ENCODE results near the gene BICD1. TPM values are rescaled to one million over a fixed set of nuclear protein-coding genes. Genes with fewer than 3 reads are reported as not detected.

Gene BICD1
- total RNA-seq, 1 donor from 2014 or later, result 13.1 TPM

- TF ChIP-seq, protein P1, sequence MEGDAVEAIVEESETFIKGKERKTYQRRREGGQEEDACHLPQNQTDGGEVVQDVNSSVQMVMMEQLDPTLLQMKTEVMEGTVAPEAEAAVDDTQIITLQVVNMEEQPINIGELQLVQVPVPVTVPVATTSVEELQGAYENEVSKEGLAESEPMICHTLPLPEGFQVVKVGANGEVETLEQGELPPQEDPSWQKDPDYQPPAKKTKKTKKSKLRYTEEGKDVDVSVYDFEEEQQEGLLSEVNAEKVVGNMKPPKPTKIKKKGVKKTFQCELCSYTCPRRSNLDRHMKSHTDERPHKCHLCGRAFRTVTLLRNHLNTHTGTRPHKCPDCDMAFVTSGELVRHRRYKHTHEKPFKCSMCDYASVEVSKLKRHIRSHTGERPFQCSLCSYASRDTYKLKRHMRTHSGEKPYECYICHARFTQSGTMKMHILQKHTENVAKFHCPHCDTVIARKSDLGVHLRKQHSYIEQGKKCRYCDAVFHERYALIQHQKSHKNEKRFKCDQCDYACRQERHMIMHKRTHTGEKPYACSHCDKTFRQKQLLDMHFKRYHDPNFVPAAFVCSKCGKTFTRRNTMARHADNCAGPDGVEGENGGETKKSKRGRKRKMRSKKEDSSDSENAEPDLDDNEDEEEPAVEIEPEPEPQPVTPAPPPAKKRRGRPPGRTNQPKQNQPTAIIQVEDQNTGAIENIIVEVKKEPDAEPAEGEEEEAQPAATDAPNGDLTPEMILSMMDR (IDR thresholded peaks at IDR 0.05; ENCODE audit: insufficient read depth, low read length, poor library complexity, severe bottlenecking), result no peak
- H3K36me3 ChIP-seq (ENCODE audit: control insufficient read depth, insufficient read depth, low read length), result no peaks in the 10 kb centered on the region
These were observed 171.1 kb downstream of the BICD1 start for GRCh38 chr12:32277774-32278173.

GRCh38 chr12:32281098-32281497 is 174.5 kb downstream of the BICD1 start:
- H3K27me3 ChIP-seq (ENCODE audit: control insufficient read depth, insufficient read depth, low read length), result no peaks in the 10 kb centered on the region
- TF ChIP-seq, protein P1 (IDR thresholded peaks at IDR 0.05; ENCODE audit: insufficient read depth, low read length, poor library complexity, severe bottlenecking), result no peak
- no peaks in the 10 kb centered on the region for H3K36me3 ChIP-seq (ENCODE audit: control insufficient read depth, insufficient read depth, low read length)
- no peak overlapping the region for H3K4me3 ChIP-seq (ENCODE audit: low read depth, low read length)
- DNase-seq (ENCODE audit: low read depth), result no peak

More at GRCh38 chr12:32277774-32278173, 171.1 kb downstream of the BICD1 start:
- Histone ChIP-seq H3K4me3 (ENCODE audit: low read depth, low read length) (no peak overlapping the region), H3K27me3 (ENCODE audit: control insufficient read depth, insufficient read depth, low read length) (no peaks in the 10 kb centered on the region)
- DNase-seq (ENCODE audit: low read depth), result no peak

GRCh38 chr12:32284561-32284960 is 177.9 kb downstream of the BICD1 start:
- Histone ChIP-seq H3K36me3 (ENCODE audit: control insufficient read depth, insufficient read depth, low read length) (no peaks in the 10 kb centered on the region), H3K27me3 (ENCODE audit: control insufficient read depth, insufficient read depth, low read length) (no peaks in the 10 kb centered on the region), H3K4me3 (ENCODE audit: low read depth, low read length) (no peak overlapping the region)
- no peak for DNase-seq (ENCODE audit: low read depth)
- TF ChIP-seq, protein P1 (IDR thresholded peaks at IDR 0.05; ENCODE audit: insufficient read depth, low read length, poor library complexity, severe bottlenecking), result no peak

DNA sequence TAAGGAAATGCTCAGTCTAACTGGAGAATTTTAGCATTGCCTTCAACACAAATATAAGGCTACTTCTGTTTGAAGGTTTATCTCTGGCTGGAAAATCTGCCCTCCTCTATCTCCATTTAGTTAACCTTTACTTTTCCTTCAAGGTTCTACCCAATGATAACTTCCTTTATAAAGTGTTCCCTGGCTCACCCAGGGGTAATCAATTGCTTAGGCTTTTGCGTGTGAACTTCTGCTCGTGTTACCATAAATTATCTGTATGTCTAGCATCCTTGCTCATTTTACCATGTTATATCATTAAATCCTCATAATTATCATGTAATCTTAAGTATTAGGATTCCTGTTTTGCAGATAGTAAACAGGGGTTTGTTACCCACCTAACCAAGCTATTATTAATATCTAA is 178.4 kb downstream of the BICD1 start:
- TF ChIP-seq, protein P1 (IDR thresholded peaks at IDR 0.05; ENCODE audit: insufficient read depth, low read length, poor library complexity, severe bottlenecking), result no peak
- H3K27me3 ChIP-seq (ENCODE audit: control insufficient read depth, insufficient read depth, low read length), result no peaks in the 10 kb centered on the region

GRCh38 chr12:32285489-32285888 is 178.8 kb downstream of the BICD1 start:
- Histone ChIP-seq H3K27me3 (ENCODE audit: control insufficient read depth, insufficient read depth, low read length) (no peaks in the 10 kb centered on the region), H3K36me3 (ENCODE audit: control insufficient read depth, insufficient read depth, low read length) (no peaks in the 10 kb centered on the region), H3K4me3 (ENCODE audit: low read depth, low read length) (no peak overlapping the region)
- TF ChIP-seq, protein P1 (IDR thresholded peaks at IDR 0.05; ENCODE audit: insufficient read depth, low read length, poor library complexity, severe bottlenecking), result no peak
- no peak for DNase-seq (ENCODE audit: low read depth)

More for the DNA sequence above, 178.4 kb downstream of the BICD1 start:
- no peaks in the 10 kb centered on the region for H3K36me3 ChIP-seq (ENCODE audit: control insufficient read depth, insufficient read depth, low read length)
- DNase-seq (ENCODE audit: low read depth), result no peak
- H3K4me3 ChIP-seq (ENCODE audit: low read depth, low read length), result no peak overlapping the region

DNA sequence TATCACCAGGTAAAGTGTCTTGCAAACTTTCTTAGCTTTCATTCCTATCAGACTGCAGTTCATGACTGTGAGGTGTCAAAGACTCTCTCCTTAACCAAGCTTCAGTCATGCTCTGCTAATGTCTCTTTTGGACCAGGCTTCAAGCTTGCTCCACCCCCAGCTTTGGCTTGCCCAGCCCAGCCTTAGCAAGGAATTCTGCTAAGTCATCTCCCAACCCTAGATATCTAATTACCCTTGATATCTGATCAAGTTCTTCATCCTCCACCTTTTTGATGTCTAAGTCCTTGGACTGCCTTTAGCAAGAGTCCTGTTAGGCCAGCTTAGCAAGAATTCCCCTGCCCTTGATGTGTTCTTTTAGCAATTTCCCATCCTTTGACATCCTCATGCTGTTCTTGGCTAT is 183.8 kb downstream of the BICD1 start:
- TF ChIP-seq, protein P1 (IDR thresholded peaks at IDR 0.05; ENCODE audit: insufficient read depth, low read length, poor library complexity, severe bottlenecking), result no peak
- Histone ChIP-seq H3K4me3 (ENCODE audit: low read depth, low read length) (no peak overlapping the region), H3K36me3 (ENCODE audit: control insufficient read depth, insufficient read depth, low read length) (no peaks in the 10 kb centered on the region), H3K27me3 (ENCODE audit: control insufficient read depth, insufficient read depth, low read length) (no peaks in the 10 kb centered on the region)
- DNase-seq (ENCODE audit: low read depth), result no peak
